NCI-H526 (cell line): ENCODE data around the gene CAMK4.

Experiments used
- DNase-seq, 2 experiments: peaks; one replicate each; lab custom pipeline; 2025; lab: John Stamatoyannopoulos, UW

Gene CAMK4

GRCh38 chr5:111223787-111224560 lies at the start of gene CAMK4:
Gene CAMK4 (plus strand): TSS chr5:111224384. CDS start chr5:111224484, 100 bp downstream.
- DNase-seq, result peak; percentile 50 to 73

- no peak for DNase-seq
Measured at GRCh38 chr5:111183064-111183463, 41.1 kb upstream of the CAMK4 start.

- DNase-seq, result no peak
Measured at GRCh38 chr5:111187079-111187478, 37.1 kb upstream of the CAMK4 start.

GRCh38 chr5:111194053-111194452 lies 30.1 kb upstream of the CAMK4 start:
- DNase-seq, result no peak

GRCh38 chr5:111194925-111195324 lies 29.3 kb upstream of the CAMK4 start:
- no peak for DNase-seq

GRCh38 chr5:111197523-111197922 lies 26.7 kb upstream of the CAMK4 start:
- DNase-seq, result peak in 1 of 2 experiments; percentile 25

- DNase-seq, result no peak
Measured at GRCh38 chr5:111198281-111198966, 25.8 kb upstream of the CAMK4 start.

- no peak for DNase-seq
Measured at GRCh38 chr5:111200828-111201227, 23.4 kb upstream of the CAMK4 start.

- DNase-seq, result no peak
Measured at GRCh38 chr5:111201705-111202104, 22.5 kb upstream of the CAMK4 start.

- DNase-seq, result no peak
Measured at GRCh38 chr5:111211341-111211740, 12.8 kb upstream of the CAMK4 start.

- no peak for DNase-seq
Measured at GRCh38 chr5:111214052-111214742, 10.0 kb upstream of the CAMK4 start.

GRCh38 chr5:111215971-111216370 lies 8.2 kb upstream of the CAMK4 start:
- no peak for DNase-seq

GRCh38 chr5:111221139-111221538 lies 3.0 kb upstream of the CAMK4 start:
- DNase-seq, result no peak

GRCh38 chr5:111223101-111223786 lies 940 bp upstream of the CAMK4 start:
- DNase-seq, result no peak

- peak; percentile 35 to 48 for DNase-seq
Measured at GRCh38 chr5:111224561-111225345, 569 bp downstream of the CAMK4 start.

- DNase-seq, result no peak
Measured at GRCh38 chr5:111225926-111226325, 1.7 kb downstream of the CAMK4 start.

- no peak for DNase-seq
Measured at GRCh38 chr5:111226556-111226955, 2.4 kb downstream of the CAMK4 start.

GRCh38 chr5:111227226-111227782 lies 3.1 kb downstream of the CAMK4 start:
- DNase-seq, result no peak

- peak in 1 of 2 experiments; percentile 5 for DNase-seq
Measured at GRCh38 chr5:111227801-111228200, 3.6 kb downstream of the CAMK4 start.

GRCh38 chr5:111228520-111229220 lies 4.5 kb downstream of the CAMK4 start:
- DNase-seq, result no peak
